PC-9 (cell line): ENCODE measurements around the gene BAD.

Experiments used
- EZH2 ChIP-seq: fragments of 200-600 bp; sonication (generic); IDR thresholded peaks from 2 replicates; pipeline ENCODE4 v1.8.0; 2017; ENCODE audit warnings: antibody characterized with exemption, low read depth
- TF ChIP-seq, protein P1 (sequence below): fragments of 200-600 bp; sonication (generic); conservative IDR thresholded peaks from 2 replicates; pipeline ENCODE4 v1.6.1; 2017; ENCODE audit warnings: mixed run types, antibody characterized with exemption, mild to moderate bottlenecking, moderate library complexity

DNA sequence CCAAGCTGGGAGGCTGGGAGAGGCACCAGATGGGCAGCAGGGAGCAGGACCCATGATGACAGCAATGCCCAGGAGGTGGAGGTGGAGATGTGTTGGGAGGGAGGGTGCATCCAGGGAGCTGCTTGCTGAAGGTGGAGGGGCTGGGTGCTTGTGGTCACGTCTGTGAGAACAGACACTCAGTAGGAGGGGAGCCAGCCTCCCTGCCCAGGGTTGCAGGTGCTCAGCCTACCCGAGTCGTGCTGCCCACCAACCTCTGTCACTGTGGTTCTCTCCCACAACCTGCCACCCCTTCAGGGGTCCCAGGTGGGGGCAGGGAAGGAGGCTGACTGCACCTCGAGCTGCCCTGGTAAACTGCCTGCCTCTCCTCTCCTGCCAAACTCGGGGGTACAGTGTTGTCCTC, 38.9 kb upstream of the BAD start:
- TF ChIP-seq EZH2: no peak
- TF ChIP-seq, protein P1, sequence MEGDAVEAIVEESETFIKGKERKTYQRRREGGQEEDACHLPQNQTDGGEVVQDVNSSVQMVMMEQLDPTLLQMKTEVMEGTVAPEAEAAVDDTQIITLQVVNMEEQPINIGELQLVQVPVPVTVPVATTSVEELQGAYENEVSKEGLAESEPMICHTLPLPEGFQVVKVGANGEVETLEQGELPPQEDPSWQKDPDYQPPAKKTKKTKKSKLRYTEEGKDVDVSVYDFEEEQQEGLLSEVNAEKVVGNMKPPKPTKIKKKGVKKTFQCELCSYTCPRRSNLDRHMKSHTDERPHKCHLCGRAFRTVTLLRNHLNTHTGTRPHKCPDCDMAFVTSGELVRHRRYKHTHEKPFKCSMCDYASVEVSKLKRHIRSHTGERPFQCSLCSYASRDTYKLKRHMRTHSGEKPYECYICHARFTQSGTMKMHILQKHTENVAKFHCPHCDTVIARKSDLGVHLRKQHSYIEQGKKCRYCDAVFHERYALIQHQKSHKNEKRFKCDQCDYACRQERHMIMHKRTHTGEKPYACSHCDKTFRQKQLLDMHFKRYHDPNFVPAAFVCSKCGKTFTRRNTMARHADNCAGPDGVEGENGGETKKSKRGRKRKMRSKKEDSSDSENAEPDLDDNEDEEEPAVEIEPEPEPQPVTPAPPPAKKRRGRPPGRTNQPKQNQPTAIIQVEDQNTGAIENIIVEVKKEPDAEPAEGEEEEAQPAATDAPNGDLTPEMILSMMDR: no peak
